ENCODE measurements around the gene FAM114A1.

DNA sequence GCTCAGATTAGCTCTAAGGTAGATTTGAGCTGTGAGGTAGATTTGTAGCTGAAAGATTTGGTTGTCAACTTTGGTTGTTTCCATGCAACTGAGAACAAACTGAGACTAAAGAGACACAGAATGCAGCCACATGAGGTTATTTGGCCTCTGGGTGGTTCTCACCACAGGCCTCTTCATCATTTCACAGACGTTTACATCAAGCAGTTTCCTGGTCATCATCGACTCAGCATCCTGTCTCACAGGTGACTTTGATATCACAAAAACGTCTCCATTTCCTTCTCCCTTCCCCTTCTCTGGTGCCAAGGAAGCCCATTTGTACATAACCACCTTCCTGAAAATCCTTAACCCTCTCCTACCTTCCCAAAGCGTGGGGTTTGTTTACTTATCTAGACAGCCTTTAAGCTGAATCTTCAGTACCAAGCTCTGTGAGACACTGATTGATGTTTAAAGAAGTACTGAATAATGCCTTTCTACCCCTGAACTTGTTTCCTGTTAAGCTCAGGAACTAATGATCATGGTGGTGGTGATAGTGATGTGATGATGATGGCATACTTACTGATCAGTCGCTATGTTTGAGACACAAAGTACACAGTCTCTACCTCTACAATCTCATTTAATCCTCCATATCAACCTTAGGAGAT is 81.9 kb downstream of the FAM114A1 start:
- TF ChIP-seq, protein P1, sequence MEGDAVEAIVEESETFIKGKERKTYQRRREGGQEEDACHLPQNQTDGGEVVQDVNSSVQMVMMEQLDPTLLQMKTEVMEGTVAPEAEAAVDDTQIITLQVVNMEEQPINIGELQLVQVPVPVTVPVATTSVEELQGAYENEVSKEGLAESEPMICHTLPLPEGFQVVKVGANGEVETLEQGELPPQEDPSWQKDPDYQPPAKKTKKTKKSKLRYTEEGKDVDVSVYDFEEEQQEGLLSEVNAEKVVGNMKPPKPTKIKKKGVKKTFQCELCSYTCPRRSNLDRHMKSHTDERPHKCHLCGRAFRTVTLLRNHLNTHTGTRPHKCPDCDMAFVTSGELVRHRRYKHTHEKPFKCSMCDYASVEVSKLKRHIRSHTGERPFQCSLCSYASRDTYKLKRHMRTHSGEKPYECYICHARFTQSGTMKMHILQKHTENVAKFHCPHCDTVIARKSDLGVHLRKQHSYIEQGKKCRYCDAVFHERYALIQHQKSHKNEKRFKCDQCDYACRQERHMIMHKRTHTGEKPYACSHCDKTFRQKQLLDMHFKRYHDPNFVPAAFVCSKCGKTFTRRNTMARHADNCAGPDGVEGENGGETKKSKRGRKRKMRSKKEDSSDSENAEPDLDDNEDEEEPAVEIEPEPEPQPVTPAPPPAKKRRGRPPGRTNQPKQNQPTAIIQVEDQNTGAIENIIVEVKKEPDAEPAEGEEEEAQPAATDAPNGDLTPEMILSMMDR (IDR thresholded peaks at IDR 0.05; ENCODE audit: poor library complexity): no peak
- TF ChIP-seq EZH2phosphoT487 (IDR thresholded peaks at IDR 0.05; ENCODE audit: low read depth, severe bottlenecking, unreplicated experiment): no peak
